Measurements from ENCODE around the gene EZR.

Gene EZR

GRCh38 chr6:158739673-158740072 is 79.5 kb downstream of the EZR start:
- H3K27me3 ChIP-seq (ENCODE audit: insufficient read depth, low read length), result no peaks in the 10 kb centered on the region
- TF ChIP-seq CTCF (IDR thresholded peaks at IDR 0.05; ENCODE audit: low read length) (no peak), EZH2 (IDR thresholded peaks at IDR 0.05; ENCODE audit: borderline replicate concordance, low read length) (no peak)
- H3K9me3 ChIP-seq (ENCODE audit: low read length), result peaks cover 5% of the 10 kb centered on the region; the same call in 1 of the 2 replicates
- no peaks in the 10 kb centered on the region for H3K4me1 ChIP-seq (ENCODE audit: insufficient read depth, low read length, severe bottlenecking)
- H3K36me3 ChIP-seq (ENCODE audit: insufficient read depth, low read length), result peaks cover 4% of the 10 kb centered on the region; the same call in 1 of the 2 replicates
- H3K27ac ChIP-seq (ENCODE audit: low read depth, low read length, poor library complexity, severe bottlenecking), result no peak overlapping the region
- H3K9ac ChIP-seq (ENCODE audit: low read length), result no peak overlapping the region
- no peaks in the 10 kb centered on the region for H3K9me2 ChIP-seq (ENCODE audit: low read depth, low read length)
- H3K79me2 ChIP-seq (ENCODE audit: insufficient read depth, low read length), result no peaks in the 10 kb centered on the region
- H3K4me3 ChIP-seq (ENCODE audit: low read depth, low read length, poor library complexity, severe bottlenecking), result no peak overlapping the region
- no peak overlapping the region for H2AFZ ChIP-seq (ENCODE audit: low read length)
- no peaks in the 10 kb centered on the region for H3F3A ChIP-seq (ENCODE audit: insufficient read depth, low read length)
- H4K20me1 ChIP-seq (ENCODE audit: insufficient read depth, low read length), result no peaks in the 10 kb centered on the region
- no peak overlapping the region for H3K4me2 ChIP-seq (ENCODE audit: low read length)

GRCh38 chr6:158737710-158738615 is 81.2 kb downstream of the EZR start:
- no peak overlapping the region for H3K27ac ChIP-seq (ENCODE audit: low read depth, low read length, poor library complexity, severe bottlenecking)

GRCh38 chr6:158737082-158737709 is 82.0 kb downstream of the EZR start:
- Histone ChIP-seq H4K20me1 (ENCODE audit: insufficient read depth, low read length) (no peaks in the 10 kb centered on the region), H3K9me3 (ENCODE audit: low read length) (peaks cover 11% of the 10 kb centered on the region; the same call in 1 of the 2 replicates), H3K4me3 (ENCODE audit: low read depth, low read length, poor library complexity, severe bottlenecking) (no peak overlapping the region), H3K9me2 (ENCODE audit: low read depth, low read length) (no peaks in the 10 kb centered on the region), H3K4me1 (ENCODE audit: insufficient read depth, low read length, severe bottlenecking) (no peaks in the 10 kb centered on the region), H3F3A (ENCODE audit: insufficient read depth, low read length) (no peaks in the 10 kb centered on the region), H3K27me3 (ENCODE audit: insufficient read depth, low read length) (no peaks in the 10 kb centered on the region), H3K79me2 (ENCODE audit: insufficient read depth, low read length) (no peaks in the 10 kb centered on the region), H3K9ac (ENCODE audit: low read length) (no peak overlapping the region), H2AFZ (ENCODE audit: low read length) (no peak overlapping the region), H3K27ac (ENCODE audit: low read depth, low read length, poor library complexity, severe bottlenecking) (no peak overlapping the region), H3K36me3 (ENCODE audit: insufficient read depth, low read length) (peaks cover 4% of the 10 kb centered on the region; the same call in 1 of the 2 replicates), H3K4me2 (ENCODE audit: low read length) (no peak overlapping the region)
- TF ChIP-seq CTCF (IDR thresholded peaks at IDR 0.05; ENCODE audit: low read length) (no peak), EZH2 (IDR thresholded peaks at IDR 0.05; ENCODE audit: borderline replicate concordance, low read length) (no peak)

More at GRCh38 chr6:158737710-158738615, 81.2 kb downstream of the EZR start:
- no peaks in the 10 kb centered on the region for H4K20me1 ChIP-seq (ENCODE audit: insufficient read depth, low read length)
- H3K4me3 ChIP-seq (ENCODE audit: low read depth, low read length, poor library complexity, severe bottlenecking), result no peak overlapping the region
- H2AFZ ChIP-seq (ENCODE audit: low read length), result no peak overlapping the region
- no peak overlapping the region for H3K9ac ChIP-seq (ENCODE audit: low read length)
- no peak overlapping the region for H3K4me2 ChIP-seq (ENCODE audit: low read length)
- peaks cover 11% of the 10 kb centered on the region; the same call in 1 of the 2 replicates for H3K9me3 ChIP-seq (ENCODE audit: low read length)
- H3K9me2 ChIP-seq (ENCODE audit: low read depth, low read length), result no peaks in the 10 kb centered on the region
- H3K36me3 ChIP-seq (ENCODE audit: insufficient read depth, low read length), result peaks cover 4% of the 10 kb centered on the region; the same call in 1 of the 2 replicates
- TF ChIP-seq CTCF (IDR thresholded peaks at IDR 0.05; ENCODE audit: low read length) (no peak), EZH2 (IDR thresholded peaks at IDR 0.05; ENCODE audit: borderline replicate concordance, low read length) (no peak)
- no peaks in the 10 kb centered on the region for H3K27me3 ChIP-seq (ENCODE audit: insufficient read depth, low read length)
- H3K4me1 ChIP-seq (ENCODE audit: insufficient read depth, low read length, severe bottlenecking), result no peaks in the 10 kb centered on the region
- H3F3A ChIP-seq (ENCODE audit: insufficient read depth, low read length), result no peaks in the 10 kb centered on the region
- no peaks in the 10 kb centered on the region for H3K79me2 ChIP-seq (ENCODE audit: insufficient read depth, low read length)
